CD8-positive, alpha-beta memory T cell (primary cell): ENCODE data around the gene MAST4. TPM values are rescaled to one million over a fixed set of nuclear protein-coding genes. Genes with fewer than 3 reads are reported as not detected.

Source experiments
- CTCF ChIA-PET: fragments of 350-600 bp; sonication (Branson Sonifier 250); formaldehyde crosslinking; loops from one replicate; lab custom pipeline; 2021; ENCODE audit warnings: antibody characterized with exemption; lab: Charles Lee
- POLR2A ChIA-PET: fragments of 350-600 bp; sonication (Branson Sonifier 250); formaldehyde crosslinking; loops from one replicate; lab custom pipeline; 2021; ENCODE audit warnings: antibody characterized with exemption; lab: Charles Lee
- DNase-seq, 5 donors: peaks; one replicate each; pipeline versions ENCODE4 v3.0.0 to v3.0.0-alpha.2; 2020 to 2022; ENCODE audit warnings: mixed read lengths in 1 of 5
- H3K27ac ChIP-seq: one replicate; pipeline ENCODE4 v1.7.0; 2013; ENCODE audit warnings: low read depth, mild to moderate bottlenecking, low read length, moderate library complexity
- H3K27me3 ChIP-seq: 2 replicates; pipeline ENCODE4 v1.7.0; 2013; ENCODE audit warnings: low read length, mild to moderate bottlenecking; ENCODE audit not compliant: insufficient read depth, poor library complexity, severe bottlenecking
- H3K36me3 ChIP-seq: 2 replicates; pipeline ENCODE4 v1.7.0; 2013; ENCODE audit warnings: mild to moderate bottlenecking, low read length, moderate library complexity; ENCODE audit not compliant: insufficient read depth
- H3K4me1 ChIP-seq: 2 replicates; pipeline ENCODE4 v1.7.0; 2013; ENCODE audit warnings: mild to moderate bottlenecking, low read length, moderate library complexity; ENCODE audit not compliant: insufficient read depth
- H3K4me3 ChIP-seq: 2 replicates; pipeline ENCODE4 v1.7.0; 2013; ENCODE audit warnings: mild to moderate bottlenecking, low read length
- H3K9me3 ChIP-seq: 2 replicates; pipeline ENCODE4 v1.7.0; 2013; ENCODE audit warnings: mild to moderate bottlenecking, low read length
- H3K27ac Mint-ChIP-seq, 8 donors: one replicate each; pipeline ENCODE4 v1.8.0; 2020 to 2021; ENCODE audit warnings: mixed read lengths in 8 of 8, mild to moderate bottlenecking in 6 of 8, inconsistent platforms in 3 of 8, moderate library complexity in 3 of 8
- H3K27me3 Mint-ChIP-seq, 2 donors: one replicate each; pipeline ENCODE4 v1.8.0; 2020 to 2021; ENCODE audit warnings: mixed read lengths in 2 of 2, mild to moderate bottlenecking in 1 of 2, moderate library complexity in 1 of 2
- H3K36me3 Mint-ChIP-seq, 3 donors: one replicate each; pipeline ENCODE4 v1.8.0; 2020 to 2021; ENCODE audit warnings: mixed read lengths in 3 of 3, inconsistent platforms in 1 of 3, mild to moderate bottlenecking in 1 of 3
- H3K4me1 Mint-ChIP-seq, 3 donors: one replicate each; pipeline ENCODE4 v1.8.0; 2020 to 2021; ENCODE audit warnings: mixed read lengths in 3 of 3, inconsistent platforms in 1 of 3, mild to moderate bottlenecking in 1 of 3
- H3K4me3 Mint-ChIP-seq, 7 donors: one replicate each; pipeline ENCODE4 v1.8.0; 2020 to 2021; ENCODE audit warnings: mixed read lengths in 7 of 7, mild to moderate bottlenecking in 6 of 7, moderate library complexity in 4 of 7, inconsistent platforms in 2 of 7
- H3K9me3 Mint-ChIP-seq, 5 donors: one replicate each; pipeline ENCODE4 v1.8.0; 2020 to 2022; ENCODE audit warnings: mixed read lengths in 5 of 5, mild to moderate bottlenecking in 3 of 5, moderate library complexity in 2 of 5, inconsistent platforms in 1 of 5
- polyA plus RNA-seq: library from polyadenylated mRNA; unstranded; fragments of 300-500 nt; fragmentation: Illumina TruSeq; gene quantifications from one replicate; pipeline ENCODE4 v1.2.3, GENCODE V29; 2021
- total RNA-seq, 2 experiments: library from RNA; stranded (reverse); gene quantifications; one replicate each; pipeline ENCODE4 v1.2.3, GENCODE V29; 2021

The MAST4 gene
- total and polyA plus RNA-seq, 3 experiments from 2014 or later, result 5.0 to 7.2 (median 6.5) TPM

DNA sequence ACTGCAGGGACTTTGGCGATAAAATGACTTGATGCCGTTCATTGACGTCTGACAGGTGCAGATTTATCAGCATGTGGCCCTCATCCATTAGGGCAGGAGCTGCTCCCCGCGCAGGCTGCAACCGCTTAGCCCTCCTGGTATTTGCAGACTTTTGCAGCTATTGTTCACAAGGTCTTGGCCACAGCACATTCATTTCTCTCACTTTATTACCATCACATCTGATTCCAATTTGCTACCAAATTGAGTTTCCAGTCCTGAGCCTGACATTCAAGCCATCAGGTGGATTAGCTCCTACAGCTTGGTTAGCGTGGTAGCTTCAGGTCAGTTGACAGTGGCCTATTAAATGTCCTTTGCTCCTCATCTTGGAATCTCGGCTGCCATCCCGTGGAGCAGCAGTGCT is 301.2 kb downstream of the MAST4 start:
- no peak overlapping the region for H3K4me3 Mint-ChIP-seq
- Histone ChIP-seq H3K9me3 (no peaks in the 10 kb centered on the region), H3K4me1 (no peaks in the 10 kb centered on the region), H3K27me3 (no peaks in the 10 kb centered on the region), H3K4me3 (no peak overlapping the region), H3K27ac (no peak overlapping the region), H3K36me3 (no peaks in the 10 kb centered on the region)
- no peaks in the 10 kb centered on the region for H3K9me3 Mint-ChIP-seq
- peaks cover 0 to 3% (median 0%) of the 10 kb centered on the region in 3 donors for H3K4me1 Mint-ChIP-seq
- H3K27me3 Mint-ChIP-seq, result peaks cover 9 to 41% of the 10 kb centered on the region in 2 donors
- CTCF ChIA-PET, result no interaction called here
- no peaks in the 10 kb centered on the region for H3K36me3 Mint-ChIP-seq
- DNase-seq, result no peak
- POLR2A ChIA-PET, result no interaction called here
- H3K27ac Mint-ChIP-seq, result no peak overlapping the region

DNA sequence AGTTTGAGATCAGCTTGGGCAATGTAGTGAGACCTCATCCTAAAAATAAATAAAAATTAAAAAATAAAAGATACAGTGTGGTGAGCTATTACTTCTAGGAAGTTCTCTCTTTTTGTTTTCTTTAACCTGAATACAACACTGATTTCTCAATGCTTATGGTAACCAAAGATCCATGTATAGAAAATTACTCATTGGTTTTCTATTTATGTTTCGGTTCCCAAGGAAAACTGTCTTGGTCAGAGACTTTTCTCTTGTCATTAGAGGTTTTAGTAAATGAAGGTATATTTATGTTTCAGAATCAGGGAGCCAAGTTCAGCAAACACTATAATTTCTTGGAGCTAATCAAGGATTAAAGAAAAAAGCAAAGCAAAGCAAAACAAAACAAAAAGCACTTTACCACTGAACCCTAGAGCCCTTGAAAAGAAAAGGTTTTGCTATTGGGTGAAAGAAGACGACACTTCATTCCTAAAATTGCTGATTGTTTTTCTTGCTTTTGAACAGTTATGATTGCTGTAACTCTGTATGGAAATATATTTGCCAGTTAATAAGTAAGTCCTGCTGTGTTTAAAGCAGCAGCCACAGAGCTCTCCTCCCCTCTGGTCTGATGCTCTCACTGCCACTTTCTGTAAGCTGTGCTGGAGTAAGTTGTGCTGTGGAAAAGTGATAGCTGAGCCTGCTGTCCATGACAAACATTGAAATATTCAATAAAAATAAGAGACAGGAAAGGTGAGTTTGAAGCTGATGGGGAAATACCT is 302.2 kb downstream of the MAST4 start:
- no peaks in the 10 kb centered on the region for H3K36me3 ChIP-seq
- Mint-ChIP-seq H3K27ac (no peak overlapping the region), H3K4me1 (no peaks in the 10 kb centered on the region), H3K36me3 (no peaks in the 10 kb centered on the region), H3K27me3 (peaks cover 9 to 41% of the 10 kb centered on the region in 2 donors), H3K9me3 (no peaks in the 10 kb centered on the region), H3K4me3 (no peak overlapping the region)
- no peaks in the 10 kb centered on the region for H3K9me3 ChIP-seq
- H3K4me1 ChIP-seq, result no peaks in the 10 kb centered on the region
- ChIA-PET CTCF (no interaction called here), POLR2A (interaction anchor here (0.5 kb wide), 1 partner anchor 36 kb away, joined by 3 read pairs; no protein-coding TSS in a partner anchor)
- no peak overlapping the region for H3K4me3 ChIP-seq
- no peak overlapping the region for H3K27ac ChIP-seq
- DNase-seq, result no peak
- H3K27me3 ChIP-seq, result no peaks in the 10 kb centered on the region

DNA sequence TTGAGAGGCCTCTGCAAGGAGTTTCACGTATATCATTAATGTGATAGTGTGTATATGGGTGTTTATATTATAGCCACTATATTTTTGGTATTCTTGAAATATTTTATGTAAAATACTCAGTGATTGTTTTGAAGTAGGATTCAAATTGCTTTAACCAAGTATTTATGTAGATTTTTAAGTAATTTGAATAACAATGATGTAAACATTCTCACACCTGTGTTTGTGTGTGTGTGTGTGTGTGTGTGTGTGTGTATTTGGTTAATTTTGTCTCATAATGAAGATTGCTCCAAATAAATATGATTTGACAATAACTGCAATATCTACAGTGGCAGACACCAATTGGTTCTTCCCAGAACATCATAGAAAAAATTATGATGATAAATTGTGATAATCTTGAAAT is 307.0 kb downstream of the MAST4 start:
- ChIA-PET POLR2A (no interaction called here), CTCF (no interaction called here)
- H3K4me1 ChIP-seq, result no peaks in the 10 kb centered on the region
- Mint-ChIP-seq H3K9me3 (no peaks in the 10 kb centered on the region), H3K27ac (no peak overlapping the region), H3K27me3 (peaks cover 9 to 32% of the 10 kb centered on the region in 2 donors), H3K4me1 (no peaks in the 10 kb centered on the region), H3K36me3 (no peaks in the 10 kb centered on the region), H3K4me3 (no peak overlapping the region)
- DNase-seq, result no peak
- no peak overlapping the region for H3K27ac ChIP-seq
- H3K27me3 ChIP-seq, result no peaks in the 10 kb centered on the region
- H3K4me3 ChIP-seq, result no peak overlapping the region
- H3K36me3 ChIP-seq, result no peaks in the 10 kb centered on the region
- no peaks in the 10 kb centered on the region for H3K9me3 ChIP-seq

DNA sequence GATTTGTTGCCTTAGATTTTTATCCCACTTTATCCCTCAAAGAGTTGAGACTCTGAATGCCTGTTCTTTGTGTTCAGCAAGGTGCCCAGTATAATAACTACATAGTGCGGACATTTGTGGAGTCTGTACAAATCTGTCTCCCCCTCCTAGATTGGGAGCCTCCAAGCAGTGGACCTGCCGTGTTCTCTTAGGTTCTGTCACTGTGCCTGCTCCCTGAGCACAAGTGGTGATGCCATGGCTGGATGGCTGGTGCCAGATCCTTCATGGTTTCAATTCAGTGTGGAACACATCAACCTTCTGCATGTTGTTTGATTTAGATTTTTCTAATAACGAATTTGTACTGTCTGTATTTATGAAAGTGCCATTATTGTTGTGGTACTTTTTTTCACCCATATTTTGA is 307.5 kb downstream of the MAST4 start:
- Mint-ChIP-seq H3K4me3 (no peak overlapping the region), H3K36me3 (no peaks in the 10 kb centered on the region), H3K4me1 (no peaks in the 10 kb centered on the region), H3K27me3 (peaks cover 8 to 27% of the 10 kb centered on the region in 2 donors), H3K27ac (no peak overlapping the region), H3K9me3 (no peaks in the 10 kb centered on the region)
- Histone ChIP-seq H3K4me3 (no peak overlapping the region), H3K27me3 (no peaks in the 10 kb centered on the region), H3K9me3 (no peaks in the 10 kb centered on the region), H3K27ac (no peak overlapping the region), H3K4me1 (no peaks in the 10 kb centered on the region), H3K36me3 (no peaks in the 10 kb centered on the region)
- DNase-seq, result no peak
- ChIA-PET CTCF (no interaction called here), POLR2A (no interaction called here)

DNA sequence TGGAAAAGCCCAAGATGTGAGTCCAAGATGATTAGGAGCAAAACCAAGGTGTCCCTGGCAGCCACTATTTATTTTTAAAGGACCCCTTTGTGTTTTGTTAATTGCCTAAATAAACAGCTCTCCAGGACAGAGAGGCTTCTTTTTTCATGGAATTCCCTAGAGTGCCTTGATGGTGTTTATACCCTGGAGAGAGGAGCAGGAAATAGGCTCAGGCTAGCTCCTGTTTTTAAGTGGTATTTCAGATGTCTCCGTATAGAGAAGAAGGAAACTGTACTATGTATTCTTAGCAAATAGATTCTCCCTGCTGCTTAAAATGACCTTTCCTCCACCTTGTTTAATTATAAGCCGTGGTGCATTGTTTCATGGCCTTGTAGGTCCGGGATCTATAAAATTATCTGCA is 308.0 kb downstream of the MAST4 start:
- no peak overlapping the region for H3K4me3 ChIP-seq
- Mint-ChIP-seq H3K4me1 (no peaks in the 10 kb centered on the region), H3K4me3 (no peak overlapping the region), H3K27me3 (peaks cover 6 to 25% of the 10 kb centered on the region in 2 donors), H3K9me3 (no peaks in the 10 kb centered on the region), H3K27ac (no peak overlapping the region), H3K36me3 (no peaks in the 10 kb centered on the region)
- no peaks in the 10 kb centered on the region for H3K9me3 ChIP-seq
- H3K36me3 ChIP-seq, result no peaks in the 10 kb centered on the region
- H3K27me3 ChIP-seq, result no peaks in the 10 kb centered on the region
- H3K27ac ChIP-seq, result no peak overlapping the region
- ChIA-PET POLR2A (no interaction called here), CTCF (no interaction called here)
- no peaks in the 10 kb centered on the region for H3K4me1 ChIP-seq
- DNase-seq, result no peak

DNA sequence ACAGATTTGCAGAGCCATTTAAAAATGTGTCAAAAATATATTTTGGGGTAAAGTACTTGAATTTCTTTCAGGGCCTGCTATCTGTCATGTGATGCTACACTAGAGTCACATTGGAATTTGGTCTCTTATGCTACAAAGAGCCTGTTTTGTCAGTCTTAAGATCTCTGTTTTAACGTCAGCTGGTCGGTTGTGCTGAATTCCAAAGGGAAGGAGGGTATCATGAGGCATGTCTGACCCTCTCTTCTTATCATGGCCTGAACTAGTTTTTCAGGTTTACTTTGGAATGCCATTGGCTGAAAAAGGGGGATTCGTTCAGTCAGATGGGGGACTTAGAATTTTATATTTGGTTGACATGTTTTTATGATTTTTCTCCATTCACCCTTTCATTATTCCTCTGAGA is 309.8 kb downstream of the MAST4 start:
- CTCF ChIA-PET, result no interaction called here
- Mint-ChIP-seq H3K27ac (no peak overlapping the region), H3K4me1 (no peaks in the 10 kb centered on the region)

DNA sequence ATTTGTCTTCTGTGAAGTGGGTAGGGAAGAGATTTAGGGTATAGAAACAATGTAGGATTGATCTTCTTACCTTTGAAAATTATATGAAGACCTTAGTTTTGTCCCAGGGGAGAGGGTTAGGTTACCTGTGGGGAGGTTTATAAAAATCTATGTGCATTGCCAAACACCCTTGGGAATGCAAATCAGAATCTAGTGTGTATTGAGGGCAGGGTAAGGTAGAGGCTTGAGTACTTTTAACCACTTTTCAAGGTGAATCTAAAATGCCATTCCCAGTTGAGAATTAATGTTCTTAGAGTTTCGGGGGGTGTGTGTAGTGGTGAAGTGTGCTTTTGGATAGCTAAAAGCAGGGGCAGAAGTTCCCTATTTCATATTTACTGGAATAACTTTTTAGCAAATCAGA is 312.0 kb downstream of the MAST4 start:
- Mint-ChIP-seq H3K9me3 (no peaks in the 10 kb centered on the region), H3K36me3 (no peaks in the 10 kb centered on the region), H3K4me3 (no peak overlapping the region), H3K27ac (no peak overlapping the region), H3K27me3 (peaks cover 4 to 12% of the 10 kb centered on the region in 2 donors), H3K4me1 (no peaks in the 10 kb centered on the region)
- H3K4me1 ChIP-seq, result no peaks in the 10 kb centered on the region
- H3K4me3 ChIP-seq, result no peak overlapping the region
- H3K36me3 ChIP-seq, result no peaks in the 10 kb centered on the region
- no peaks in the 10 kb centered on the region for H3K9me3 ChIP-seq
- DNase-seq, result no peak
- POLR2A ChIA-PET, result no interaction called here
- no peaks in the 10 kb centered on the region for H3K27me3 ChIP-seq
- H3K27ac ChIP-seq, result no peak overlapping the region
- CTCF ChIA-PET, result no interaction called here

More for the DNA sequence above, 309.8 kb downstream of the MAST4 start:
- no peaks in the 10 kb centered on the region for H3K4me1 ChIP-seq
- H3K36me3 Mint-ChIP-seq, result no peaks in the 10 kb centered on the region
- POLR2A ChIA-PET, result no interaction called here
- H3K27me3 ChIP-seq, result no peaks in the 10 kb centered on the region
- H3K9me3 ChIP-seq, result no peaks in the 10 kb centered on the region
- H3K9me3 Mint-ChIP-seq, result no peaks in the 10 kb centered on the region
- H3K27ac ChIP-seq, result no peak overlapping the region
- no peak overlapping the region for H3K4me3 Mint-ChIP-seq
- DNase-seq, result no peak
- peaks cover 4 to 15% of the 10 kb centered on the region in 2 donors for H3K27me3 Mint-ChIP-seq
- H3K4me3 ChIP-seq, result no peak overlapping the region
- no peaks in the 10 kb centered on the region for H3K36me3 ChIP-seq

DNA sequence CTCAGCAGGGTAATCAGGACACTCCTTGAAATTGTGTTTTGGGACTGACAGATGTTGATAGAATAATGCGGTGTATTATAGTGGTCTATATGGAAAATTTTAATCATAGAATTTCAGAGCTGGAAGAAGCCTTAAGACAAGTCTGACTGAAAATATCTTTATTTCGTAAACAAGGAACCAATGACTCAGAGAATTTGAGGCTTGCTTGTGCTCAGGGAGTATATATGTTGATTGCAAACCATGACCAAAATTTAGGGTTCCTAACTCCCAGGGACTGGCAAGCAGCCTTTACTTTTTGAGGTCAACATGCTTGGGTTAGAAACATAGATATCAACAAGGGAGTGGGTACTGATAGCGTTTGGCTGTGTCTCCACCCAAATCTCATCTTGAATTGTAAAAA is 313.2 kb downstream of the MAST4 start:
- Histone ChIP-seq H3K9me3 (no peaks in the 10 kb centered on the region), H3K4me3 (no peak overlapping the region), H3K27me3 (no peaks in the 10 kb centered on the region), H3K27ac (no peak overlapping the region), H3K36me3 (no peaks in the 10 kb centered on the region), H3K4me1 (no peaks in the 10 kb centered on the region)
- Mint-ChIP-seq H3K27me3 (peaks cover 4 to 12% of the 10 kb centered on the region in 2 donors), H3K36me3 (no peaks in the 10 kb centered on the region), H3K9me3 (no peaks in the 10 kb centered on the region), H3K4me3 (no peak overlapping the region), H3K4me1 (no peaks in the 10 kb centered on the region), H3K27ac (no peak overlapping the region)
- no peak for DNase-seq
- CTCF ChIA-PET, result no interaction called here
- POLR2A ChIA-PET, result no interaction called here
